Prostate gland (tissue), 2 donors: ENCODE measurements around the gene SFT2D1.

Experiments used
- POLR2A ChIP-seq: fragments of 450-650 bp; IDR thresholded peaks from one replicate; pipeline ENCODE4 v1.6.1; 2016; ENCODE audit warnings: antibody characterized with exemption, mild to moderate bottlenecking
- POLR2AphosphoS5 ChIP-seq: sonication (generic); formaldehyde crosslinking; IDR thresholded peaks from one replicate; pipeline ENCODE4 v1.6.1; 2017; ENCODE audit warnings: antibody characterized with exemption
- TF ChIP-seq, protein P1 (sequence below), 4 experiments: fragments of 200-600 bp in 2 of 4; fragments of 450-650 bp in 2 of 4; sonication (generic) in 2 of 4; IDR thresholded peaks; 1 replicate in 3 of 4; 2 replicates in 1 of 4; pipeline ENCODE4 v1.5.1; 2016 to 2019; ENCODE audit warnings: antibody characterized with exemption in 4 of 4, mild to moderate bottlenecking in 2 of 4, moderate library complexity in 2 of 4

DNA sequence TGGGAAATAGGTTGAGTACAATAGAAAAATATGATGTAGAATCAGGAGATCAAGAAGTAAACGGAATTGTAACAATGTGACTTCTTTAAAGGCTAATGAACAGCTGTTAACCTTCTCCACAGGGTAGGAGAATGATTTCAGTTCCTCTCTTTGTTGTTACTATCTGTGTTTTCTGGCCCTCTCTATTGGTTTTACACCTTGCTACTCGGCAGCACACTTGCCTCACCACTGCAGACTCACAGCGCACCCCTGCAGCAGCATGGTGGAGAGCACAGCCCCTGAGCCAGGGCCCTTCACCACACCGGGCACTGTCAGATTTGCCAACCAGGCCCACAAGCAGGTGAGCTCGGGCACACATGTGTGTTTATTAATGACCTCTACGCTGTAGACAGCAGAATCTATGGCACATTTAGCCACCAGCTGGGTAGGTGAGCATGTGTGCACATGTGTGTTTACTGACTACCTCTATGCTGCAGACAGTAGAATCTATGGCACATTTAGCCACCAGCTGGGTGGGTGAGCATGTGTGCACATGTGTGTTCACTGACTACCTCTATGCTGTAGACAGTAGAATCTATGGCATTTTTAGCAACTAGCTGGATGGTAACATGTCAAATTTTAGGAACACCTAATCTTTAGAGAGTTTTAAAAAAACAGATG, 16.8 kb downstream of the SFT2D1 start:
- TF ChIP-seq, protein P1, sequence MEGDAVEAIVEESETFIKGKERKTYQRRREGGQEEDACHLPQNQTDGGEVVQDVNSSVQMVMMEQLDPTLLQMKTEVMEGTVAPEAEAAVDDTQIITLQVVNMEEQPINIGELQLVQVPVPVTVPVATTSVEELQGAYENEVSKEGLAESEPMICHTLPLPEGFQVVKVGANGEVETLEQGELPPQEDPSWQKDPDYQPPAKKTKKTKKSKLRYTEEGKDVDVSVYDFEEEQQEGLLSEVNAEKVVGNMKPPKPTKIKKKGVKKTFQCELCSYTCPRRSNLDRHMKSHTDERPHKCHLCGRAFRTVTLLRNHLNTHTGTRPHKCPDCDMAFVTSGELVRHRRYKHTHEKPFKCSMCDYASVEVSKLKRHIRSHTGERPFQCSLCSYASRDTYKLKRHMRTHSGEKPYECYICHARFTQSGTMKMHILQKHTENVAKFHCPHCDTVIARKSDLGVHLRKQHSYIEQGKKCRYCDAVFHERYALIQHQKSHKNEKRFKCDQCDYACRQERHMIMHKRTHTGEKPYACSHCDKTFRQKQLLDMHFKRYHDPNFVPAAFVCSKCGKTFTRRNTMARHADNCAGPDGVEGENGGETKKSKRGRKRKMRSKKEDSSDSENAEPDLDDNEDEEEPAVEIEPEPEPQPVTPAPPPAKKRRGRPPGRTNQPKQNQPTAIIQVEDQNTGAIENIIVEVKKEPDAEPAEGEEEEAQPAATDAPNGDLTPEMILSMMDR (IDR thresholded peaks at IDR 0.05) = no peak
- TF ChIP-seq POLR2A (no peak), POLR2AphosphoS5 (no peak)
